ENCODE results near the gene CELF5. TPM values are rescaled to one million over a fixed set of nuclear protein-coding genes. Genes with fewer than 3 reads are reported as not detected.

Gene CELF5
- total RNA-seq, 1 donor from 2014 or later: not detected

DNA sequence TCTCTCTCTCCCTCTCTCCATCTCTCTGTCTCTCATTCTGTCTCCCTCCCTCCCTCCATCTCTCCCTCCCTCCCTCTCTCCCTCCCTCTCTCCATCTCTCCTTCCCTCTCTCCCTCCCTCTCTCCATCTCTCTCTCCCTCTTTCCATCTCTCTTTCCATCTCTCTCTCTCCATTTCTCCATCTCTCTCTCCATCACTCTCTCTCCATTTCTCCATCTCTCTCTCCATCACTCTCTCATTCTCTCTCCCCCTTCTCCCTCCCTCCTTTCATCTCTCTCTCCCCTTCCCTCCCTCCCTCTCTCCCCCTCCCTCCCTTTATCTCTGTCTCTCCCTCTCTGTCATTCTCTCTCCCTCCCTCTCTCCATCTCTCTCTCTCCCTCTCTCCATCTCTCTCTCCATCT, 86.2 kb downstream of the CELF5 start:
- TF ChIP-seq, protein P1, sequence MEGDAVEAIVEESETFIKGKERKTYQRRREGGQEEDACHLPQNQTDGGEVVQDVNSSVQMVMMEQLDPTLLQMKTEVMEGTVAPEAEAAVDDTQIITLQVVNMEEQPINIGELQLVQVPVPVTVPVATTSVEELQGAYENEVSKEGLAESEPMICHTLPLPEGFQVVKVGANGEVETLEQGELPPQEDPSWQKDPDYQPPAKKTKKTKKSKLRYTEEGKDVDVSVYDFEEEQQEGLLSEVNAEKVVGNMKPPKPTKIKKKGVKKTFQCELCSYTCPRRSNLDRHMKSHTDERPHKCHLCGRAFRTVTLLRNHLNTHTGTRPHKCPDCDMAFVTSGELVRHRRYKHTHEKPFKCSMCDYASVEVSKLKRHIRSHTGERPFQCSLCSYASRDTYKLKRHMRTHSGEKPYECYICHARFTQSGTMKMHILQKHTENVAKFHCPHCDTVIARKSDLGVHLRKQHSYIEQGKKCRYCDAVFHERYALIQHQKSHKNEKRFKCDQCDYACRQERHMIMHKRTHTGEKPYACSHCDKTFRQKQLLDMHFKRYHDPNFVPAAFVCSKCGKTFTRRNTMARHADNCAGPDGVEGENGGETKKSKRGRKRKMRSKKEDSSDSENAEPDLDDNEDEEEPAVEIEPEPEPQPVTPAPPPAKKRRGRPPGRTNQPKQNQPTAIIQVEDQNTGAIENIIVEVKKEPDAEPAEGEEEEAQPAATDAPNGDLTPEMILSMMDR (IDR thresholded peaks at IDR 0.05; ENCODE audit: borderline replicate concordance): no peak
- Histone ChIP-seq H3K27me3 (ENCODE audit: low read depth) (peaks cover 93% of the 10 kb centered on the region), H3K4me1 (no peaks in the 10 kb centered on the region), H3K36me3 (no peaks in the 10 kb centered on the region), H3K4me3 (no peak overlapping the region), H3K27ac (replicated peaks) (no peak overlapping the region), H3K9me3 (replicated peaks) (no peaks in the 10 kb centered on the region)
- intact Hi-C loops (cut with micrococcal nuclease): no loop called here
- no peak for DNase-seq

DNA sequence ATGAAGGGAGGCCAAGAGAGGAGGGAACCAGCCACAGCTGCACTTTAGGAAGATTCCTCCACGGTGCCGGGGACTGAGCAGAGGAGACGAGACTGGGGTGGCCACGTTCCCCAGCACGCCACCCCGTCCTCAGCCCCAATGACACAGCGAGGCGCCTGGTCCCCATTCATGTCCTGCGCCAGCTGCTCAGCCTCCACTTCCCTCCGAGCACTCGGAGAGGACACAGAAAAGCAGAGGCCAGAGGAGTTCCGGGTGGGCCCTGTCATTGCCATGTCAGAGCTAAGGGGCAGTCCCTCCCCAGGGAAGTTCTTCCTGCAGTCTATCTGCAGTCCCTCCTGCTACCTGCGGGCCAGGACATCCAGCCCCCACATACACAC, 88.7 kb downstream of the CELF5 start:
- Histone ChIP-seq H3K4me3 (no peak overlapping the region), H3K27ac (replicated peaks) (no peak overlapping the region), H3K27me3 (ENCODE audit: low read depth) (peaks cover 97% of the 10 kb centered on the region), H3K36me3 (no peaks in the 10 kb centered on the region), H3K4me1 (no peaks in the 10 kb centered on the region), H3K9me3 (replicated peaks) (no peaks in the 10 kb centered on the region)
- no peak for DNase-seq
- TF ChIP-seq, protein P1 (IDR thresholded peaks at IDR 0.05; ENCODE audit: borderline replicate concordance): no peak
- intact Hi-C loops (cut with micrococcal nuclease): no loop called here

DNA sequence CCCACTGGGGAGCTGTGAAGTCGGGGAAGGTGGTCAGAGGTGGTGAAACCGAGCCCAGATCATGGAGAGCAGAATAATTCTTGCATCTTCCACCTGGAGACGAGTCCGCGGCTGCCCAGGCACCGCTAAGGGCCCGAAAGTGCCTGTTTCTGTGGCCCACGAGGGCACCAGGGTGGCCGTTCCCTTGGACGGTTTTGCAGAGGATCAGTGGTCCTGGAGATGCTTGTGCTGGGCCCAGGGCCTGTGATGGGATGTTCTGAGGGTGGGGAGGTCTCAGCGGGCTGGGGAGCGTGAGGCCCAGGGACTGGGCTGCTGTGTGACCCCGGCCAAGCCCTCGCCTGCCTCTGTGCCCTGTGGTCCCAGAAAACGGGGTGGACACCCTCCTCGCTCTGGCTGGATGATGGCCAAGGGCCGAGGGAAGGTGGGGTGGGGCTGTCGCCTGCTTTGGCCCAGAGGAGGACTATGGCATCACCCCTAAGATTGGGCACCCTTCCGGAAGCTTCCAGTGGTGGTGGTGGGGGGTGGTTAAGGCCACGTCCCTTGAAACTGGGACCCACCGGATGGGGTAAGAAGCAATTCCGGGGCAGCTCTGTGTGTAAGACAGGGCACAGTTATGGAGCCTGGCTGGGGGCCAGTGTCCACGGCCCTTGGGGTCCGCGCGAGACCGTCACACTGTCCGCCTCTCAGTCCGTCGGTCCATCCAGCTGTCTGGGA, 90.7 kb downstream of the CELF5 start:
- H3K4me3 ChIP-seq: no peak overlapping the region
- intact Hi-C loops (cut with micrococcal nuclease): no loop called here
- TF ChIP-seq, protein P1 (IDR thresholded peaks at IDR 0.05; ENCODE audit: borderline replicate concordance): no peak
- no peaks in the 10 kb centered on the region for H3K36me3 ChIP-seq
- H3K27ac ChIP-seq (replicated peaks): no peak overlapping the region
- H3K9me3 ChIP-seq (replicated peaks): no peaks in the 10 kb centered on the region
- H3K27me3 ChIP-seq (ENCODE audit: low read depth): peaks cover 96% of the 10 kb centered on the region
- no peaks in the 10 kb centered on the region for H3K4me1 ChIP-seq
- no peak for DNase-seq

DNA sequence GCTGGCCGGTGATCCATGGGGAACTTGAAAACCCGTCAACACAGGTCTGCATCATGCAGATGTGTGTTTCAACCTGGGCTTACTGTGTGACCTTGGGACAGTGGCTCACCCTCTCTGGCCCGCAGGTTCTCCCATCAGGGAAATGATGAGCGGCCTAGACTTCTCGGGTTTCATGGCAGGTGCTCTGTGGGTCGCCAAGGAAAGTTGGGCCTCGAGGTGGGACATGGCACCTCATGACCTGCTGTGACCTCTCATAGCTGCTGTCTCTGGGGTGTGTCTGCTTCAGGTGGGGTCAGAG, 91.2 kb downstream of the CELF5 start:
- H3K27me3 ChIP-seq (ENCODE audit: low read depth): peaks cover 96% of the 10 kb centered on the region
- H3K4me3 ChIP-seq: no peak overlapping the region
- TF ChIP-seq, protein P1 (IDR thresholded peaks at IDR 0.05; ENCODE audit: borderline replicate concordance): no peak
- H3K4me1 ChIP-seq: no peaks in the 10 kb centered on the region
- intact Hi-C loops (cut with micrococcal nuclease): no loop called here
- H3K27ac ChIP-seq (replicated peaks): no peak overlapping the region
- no peaks in the 10 kb centered on the region for H3K9me3 ChIP-seq (replicated peaks)
- DNase-seq: no peak
- H3K36me3 ChIP-seq: no peaks in the 10 kb centered on the region

DNA sequence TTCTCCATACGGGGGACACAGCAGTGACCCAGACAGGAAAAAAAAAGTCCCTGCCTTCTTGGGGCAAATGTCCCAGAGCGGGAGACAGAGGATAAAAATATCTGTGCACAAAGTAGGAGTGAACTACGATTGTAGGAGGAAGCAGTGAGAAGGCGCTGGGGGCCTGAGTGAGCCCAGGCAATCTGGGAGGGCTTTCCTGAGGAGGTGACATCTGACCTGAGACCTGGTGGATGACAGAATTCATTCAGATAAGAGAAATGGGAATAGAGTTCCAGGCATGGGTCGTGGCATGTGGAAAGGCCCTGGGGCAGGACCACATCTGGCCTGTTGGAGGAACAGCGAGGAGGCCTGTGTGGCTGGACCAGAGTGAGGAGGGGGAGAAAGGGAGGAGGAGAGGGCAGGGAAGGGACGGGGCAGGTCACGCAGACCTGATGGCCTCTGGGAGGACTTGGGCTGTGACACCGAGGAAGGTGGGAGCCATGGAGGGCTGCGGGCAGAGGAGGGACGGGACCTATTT, 91.7 kb downstream of the CELF5 start:
- Histone ChIP-seq H3K4me1 (no peaks in the 10 kb centered on the region), H3K36me3 (no peaks in the 10 kb centered on the region), H3K9me3 (replicated peaks) (no peaks in the 10 kb centered on the region), H3K27ac (replicated peaks) (no peak overlapping the region), H3K27me3 (ENCODE audit: low read depth) (peaks cover 98% of the 10 kb centered on the region), H3K4me3 (no peak overlapping the region)
- TF ChIP-seq, protein P1 (IDR thresholded peaks at IDR 0.05; ENCODE audit: borderline replicate concordance): no peak
- intact Hi-C loops (cut with micrococcal nuclease): no loop called here
- DNase-seq: no peak

All from left ventricle myocardium inferior (tissue), 1 donor.